GM19043 (cell line): ENCODE measurements around the gene TSPEAR.
"Not testable (repeated sequence)": the region's sequence is repeated elsewhere in the genome, so short reads cannot be mapped to it uniquely, and the experiment has no call there.

Source experiments
- ATAC-seq: cut with Tn5 transposase; IDR thresholded peaks from one replicate; pipeline ENCODE4 v1.9.1; 2021; ENCODE audit warnings: low read depth; ENCODE audit not compliant: unreplicated experiment

The TSPEAR gene

DNA sequence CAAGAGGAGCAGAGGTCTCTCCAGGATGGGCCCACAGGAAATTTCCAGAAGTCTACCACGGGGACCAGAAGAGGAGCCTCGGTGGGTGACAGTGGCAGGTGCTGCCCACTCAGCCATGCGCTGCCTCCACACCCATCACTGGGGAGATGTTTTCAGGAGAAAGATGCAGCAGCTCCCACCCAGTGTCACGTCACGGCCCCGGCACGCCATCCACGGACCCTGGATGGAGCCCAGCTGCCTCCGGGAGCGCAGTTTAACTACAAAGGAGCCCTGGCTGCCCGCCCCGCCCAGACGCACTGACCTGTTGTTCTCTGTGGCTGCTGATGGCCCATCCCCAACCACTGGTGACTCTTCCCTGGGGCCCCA lies 6.8 kb downstream of the TSPEAR start:
- no peak for ATAC-seq

DNA sequence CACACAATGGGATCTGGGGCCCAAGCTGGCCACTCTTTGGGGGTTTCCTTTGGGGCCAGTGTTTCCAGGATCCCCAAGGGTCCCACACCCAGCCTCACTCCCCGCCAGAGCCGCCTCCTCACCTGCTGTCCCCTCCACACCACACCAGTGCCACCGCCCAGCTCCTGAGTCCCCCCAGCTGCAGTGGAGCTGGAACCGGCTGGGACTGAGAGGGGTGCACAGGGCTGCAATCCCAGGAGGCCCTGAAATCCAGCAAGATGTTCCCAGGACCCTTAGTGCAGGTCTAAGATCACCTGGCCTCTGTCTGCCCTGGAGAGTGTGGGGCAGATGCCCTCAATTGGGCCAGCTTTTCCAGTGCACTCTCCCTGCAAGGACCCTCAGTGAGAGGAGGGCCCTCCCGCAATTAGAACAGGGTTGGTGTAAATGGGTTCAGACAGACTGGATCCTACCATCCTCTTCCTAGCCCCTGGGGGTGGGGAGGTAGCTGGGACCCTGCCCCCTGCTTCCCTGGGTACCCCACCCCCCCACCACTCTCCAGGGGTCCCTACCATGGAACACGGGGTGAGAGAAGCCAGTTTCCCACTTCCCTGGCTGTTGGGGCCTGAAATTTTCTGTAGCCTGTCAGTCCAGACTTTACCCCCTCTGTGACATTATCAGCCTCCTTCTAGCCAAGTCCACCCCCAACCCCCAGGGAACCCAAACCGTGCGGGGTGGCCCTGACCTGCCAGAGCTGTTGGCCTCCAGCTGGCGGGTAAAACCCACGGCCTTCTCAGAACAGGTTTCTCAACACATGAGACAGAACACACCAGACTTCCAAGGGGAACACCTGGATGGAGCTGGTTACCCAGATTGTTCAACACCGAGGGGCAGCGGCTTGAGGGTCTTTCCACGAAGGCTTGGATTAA lies 7.4 kb downstream of the TSPEAR start:
- no peak for ATAC-seq

DNA sequence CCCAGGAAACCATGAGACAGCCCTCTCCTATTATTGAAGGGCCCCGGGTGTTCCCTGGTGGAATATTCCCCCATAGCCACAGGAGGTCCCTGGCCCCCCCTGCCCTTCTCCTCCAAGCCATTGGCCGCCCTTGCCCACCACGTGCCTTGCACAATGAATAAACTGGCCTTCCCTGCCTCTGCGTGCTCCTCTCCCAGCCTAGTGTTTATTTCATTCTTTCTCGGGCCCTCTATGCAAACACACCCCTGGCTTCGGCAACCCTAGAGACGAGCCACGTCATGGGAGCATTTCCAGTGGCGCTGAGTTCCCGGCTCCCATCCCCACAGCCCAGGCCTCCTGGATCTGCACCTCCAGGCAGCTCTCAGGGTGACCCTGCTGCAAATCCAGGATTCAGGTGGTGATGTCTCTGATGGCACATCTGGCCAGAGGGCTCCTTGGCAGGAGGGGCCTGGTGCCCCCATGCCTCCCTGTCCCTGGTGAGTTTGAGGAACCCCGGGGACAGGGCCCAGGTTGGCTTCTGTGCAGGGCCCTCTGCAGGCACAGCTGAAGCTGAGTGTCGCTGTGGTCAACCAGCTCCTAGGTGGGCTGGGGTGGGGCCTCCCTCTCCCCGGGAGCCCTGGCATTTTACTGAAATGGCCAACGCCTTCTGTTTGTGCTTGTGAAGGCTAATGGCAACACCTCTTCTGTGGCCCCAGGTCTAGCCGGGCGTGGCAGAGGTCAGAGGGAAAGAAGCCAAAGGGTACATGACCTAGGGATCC lies 8.2 kb downstream of the TSPEAR start:
- ATAC-seq, result no peak

DNA sequence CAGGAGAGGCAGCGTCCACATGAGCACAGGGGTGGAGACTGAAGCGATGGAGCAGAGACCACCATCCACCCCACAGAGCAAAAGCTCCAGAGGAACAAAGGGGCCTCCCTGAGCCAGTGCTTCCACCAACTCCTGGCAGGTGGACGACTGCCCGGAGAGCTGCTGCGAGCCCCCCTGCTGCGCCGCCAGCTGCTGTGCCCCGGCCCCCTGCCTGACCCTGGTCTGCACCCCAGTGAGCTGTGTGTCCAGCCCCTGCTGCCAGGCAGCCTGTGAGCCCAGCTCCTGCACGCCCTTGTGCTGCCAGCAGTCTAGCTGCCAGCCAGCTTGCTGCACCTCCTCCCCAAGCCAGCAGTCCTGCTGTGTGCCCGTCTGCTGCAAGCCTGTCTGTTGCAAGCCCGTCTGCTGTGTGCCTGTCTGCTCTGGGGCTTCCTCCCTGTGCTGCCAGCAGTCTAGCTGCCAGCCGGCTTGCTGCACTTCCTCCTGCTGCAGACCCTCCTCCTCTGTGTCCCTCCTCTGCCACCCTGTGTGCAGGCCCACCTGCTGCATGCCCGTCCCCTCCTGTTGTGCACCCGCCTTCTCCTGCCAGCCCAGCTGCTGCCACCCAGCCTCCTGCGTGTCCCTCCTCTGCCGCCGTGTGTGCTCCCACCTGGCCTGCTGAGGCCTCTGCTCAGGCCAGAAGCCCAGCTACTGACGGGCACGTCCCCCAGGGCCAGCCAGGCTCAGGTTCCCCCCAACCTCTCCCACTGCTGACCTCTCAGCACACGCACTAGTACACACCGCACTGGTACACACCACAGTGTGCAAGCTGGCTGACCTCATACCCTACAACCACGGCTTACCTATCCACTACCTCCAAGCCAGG lies 9.0 kb downstream of the TSPEAR start:
- no peak for ATAC-seq

DNA sequence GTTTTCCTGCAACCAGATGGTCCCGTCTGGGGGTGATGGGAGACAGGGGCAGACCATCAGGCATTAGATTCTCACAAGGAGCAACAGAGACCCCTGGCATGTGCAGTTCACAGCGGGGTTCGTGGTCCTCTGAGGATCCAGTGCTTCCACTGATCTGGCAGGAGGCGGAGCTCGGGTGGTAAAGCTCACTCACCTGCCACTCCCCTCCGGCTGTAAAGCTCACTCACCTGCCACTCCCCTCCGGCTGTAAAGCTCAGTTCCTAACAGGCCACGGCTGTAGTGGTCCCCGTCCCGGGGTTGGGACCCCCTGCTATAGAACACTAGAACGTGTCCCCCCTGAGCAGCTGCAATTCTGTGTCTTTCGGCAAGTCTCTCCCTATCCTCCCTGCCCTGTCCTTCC lies 9.8 kb downstream of the TSPEAR start:
- no peak for ATAC-seq

DNA sequence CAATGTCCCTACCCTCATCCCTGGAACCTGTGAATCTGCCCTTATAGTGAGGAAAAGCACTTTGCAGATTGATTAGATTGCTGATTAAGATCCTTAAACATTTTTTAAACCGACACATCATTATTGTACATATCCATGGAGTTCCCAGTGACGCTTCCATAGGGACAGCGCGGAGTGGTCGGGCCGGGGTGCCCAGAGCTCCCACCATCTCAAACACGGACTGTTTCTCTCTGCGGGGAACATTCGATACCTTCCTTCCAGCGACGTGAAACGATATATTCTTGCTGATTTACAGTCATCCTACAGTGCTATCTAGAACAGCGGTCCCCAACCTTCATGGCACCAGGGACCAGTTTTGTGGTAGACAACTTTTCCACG lies 10.4 kb downstream of the TSPEAR start:
- no peak for ATAC-seq

DNA sequence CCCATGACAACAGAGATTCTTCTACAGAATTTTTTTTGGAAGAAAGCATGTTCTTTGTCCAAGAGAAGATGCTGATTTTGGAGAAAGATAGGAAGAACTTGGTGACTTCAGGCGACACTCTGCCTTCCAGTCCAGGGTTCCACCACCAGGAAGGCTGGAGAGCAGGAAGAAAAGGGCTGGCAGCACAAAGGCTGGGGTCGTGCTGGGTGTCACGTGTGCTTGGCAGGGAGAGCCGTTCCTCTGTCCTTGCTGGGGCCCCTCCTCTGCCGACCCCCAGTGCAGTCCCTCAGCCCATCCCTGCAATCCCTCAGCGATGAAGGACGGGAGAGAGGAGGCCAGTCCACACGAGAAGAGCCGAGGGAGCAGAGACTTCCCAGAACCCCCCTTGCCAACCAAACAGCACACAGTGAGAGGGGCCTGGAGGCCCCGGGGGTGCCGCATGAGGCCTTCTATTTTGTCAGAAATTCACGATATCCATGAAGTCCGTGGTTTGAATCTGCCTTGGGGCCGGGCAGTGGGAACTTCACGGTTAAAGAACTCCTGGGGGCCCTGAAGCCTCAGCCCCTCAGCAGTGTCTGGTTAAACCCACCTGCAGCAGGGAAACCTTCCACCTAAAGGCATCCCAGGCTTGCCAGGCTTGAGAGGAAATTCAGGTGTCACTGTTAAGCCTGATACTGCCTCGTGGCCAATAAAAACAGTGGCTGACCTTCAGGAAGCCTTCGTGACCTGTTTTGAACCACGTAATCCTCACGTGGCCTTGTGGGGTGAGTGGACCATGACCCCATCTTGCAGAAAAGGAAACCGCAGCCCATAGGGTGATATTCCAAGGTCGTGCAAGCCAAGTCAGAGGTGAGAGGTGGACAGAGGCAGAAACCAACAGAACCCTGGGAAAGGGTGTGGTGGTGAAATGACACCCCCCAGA lies 11.0 kb downstream of the TSPEAR start:
- ATAC-seq, result no peak

DNA sequence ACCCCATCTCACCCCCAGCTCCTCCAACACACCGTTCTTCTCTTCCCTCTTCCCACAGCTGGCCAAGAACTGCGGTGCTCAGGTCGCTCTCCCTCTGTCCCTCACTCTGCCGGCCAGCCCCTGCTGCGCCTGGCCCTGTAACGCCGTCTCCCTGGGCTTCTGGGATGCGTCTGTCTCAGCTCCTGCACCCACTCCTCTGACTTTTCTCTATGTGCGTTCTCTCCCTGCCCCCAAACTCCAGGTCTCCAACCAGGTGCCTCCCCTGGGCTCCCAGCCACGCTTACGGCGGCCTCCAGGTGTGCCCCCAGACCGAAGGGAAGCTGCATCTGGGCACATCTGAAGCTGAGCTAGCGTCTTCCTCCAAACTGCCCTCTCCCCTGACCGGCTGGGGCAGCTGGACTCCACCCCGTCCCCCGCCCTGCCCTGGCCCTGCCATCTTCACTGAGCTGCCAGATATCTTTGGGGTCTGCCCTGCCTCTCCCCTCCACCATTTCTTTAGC lies 11.8 kb downstream of the TSPEAR start:
- ATAC-seq, result no peak

DNA sequence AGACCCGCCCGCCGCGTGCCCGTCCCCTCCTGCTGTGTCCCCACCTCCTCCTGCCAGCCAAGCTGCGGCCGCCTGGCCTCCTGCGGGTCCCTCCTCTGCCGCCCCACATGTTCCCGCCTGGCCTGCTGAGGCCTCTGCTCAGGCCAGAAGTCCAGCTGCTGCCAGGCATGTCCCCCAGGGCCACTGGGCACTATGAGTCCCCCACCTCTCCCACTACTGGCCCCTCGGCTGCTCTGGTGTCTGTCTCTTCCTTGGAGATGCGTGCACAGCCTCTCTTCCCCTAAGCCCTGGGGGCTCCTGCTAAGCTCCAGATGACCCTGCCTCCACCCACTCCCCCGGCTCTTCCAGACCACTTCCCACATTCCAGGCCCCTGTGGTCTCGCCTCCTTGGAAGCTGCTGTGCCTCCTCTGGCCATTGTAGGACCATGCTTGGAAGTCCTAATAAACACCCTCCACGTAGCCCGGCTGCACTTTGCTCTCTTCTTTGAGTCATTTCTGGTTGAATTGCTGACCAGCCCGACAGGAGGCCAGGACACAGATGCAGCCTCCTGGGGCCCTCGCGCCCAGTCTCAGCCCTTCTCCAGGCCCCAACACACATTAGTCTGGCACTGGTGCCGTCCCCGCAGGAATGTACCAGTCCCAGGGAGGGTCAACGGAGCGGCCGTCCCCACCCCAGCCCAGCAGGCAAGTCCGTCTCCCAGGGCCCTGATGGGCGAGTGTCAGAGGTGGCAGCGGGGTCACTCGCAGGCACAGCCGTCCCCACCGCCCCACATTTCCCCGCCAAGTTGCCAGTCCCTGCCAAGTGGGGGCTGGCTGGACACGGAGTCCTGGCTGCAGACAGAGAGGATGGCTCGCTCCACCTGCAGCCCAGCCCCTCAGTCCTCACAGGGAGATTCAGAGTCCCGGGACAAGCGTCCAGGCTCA lies 13.3 kb downstream of the TSPEAR start:
- no peak for ATAC-seq

DNA sequence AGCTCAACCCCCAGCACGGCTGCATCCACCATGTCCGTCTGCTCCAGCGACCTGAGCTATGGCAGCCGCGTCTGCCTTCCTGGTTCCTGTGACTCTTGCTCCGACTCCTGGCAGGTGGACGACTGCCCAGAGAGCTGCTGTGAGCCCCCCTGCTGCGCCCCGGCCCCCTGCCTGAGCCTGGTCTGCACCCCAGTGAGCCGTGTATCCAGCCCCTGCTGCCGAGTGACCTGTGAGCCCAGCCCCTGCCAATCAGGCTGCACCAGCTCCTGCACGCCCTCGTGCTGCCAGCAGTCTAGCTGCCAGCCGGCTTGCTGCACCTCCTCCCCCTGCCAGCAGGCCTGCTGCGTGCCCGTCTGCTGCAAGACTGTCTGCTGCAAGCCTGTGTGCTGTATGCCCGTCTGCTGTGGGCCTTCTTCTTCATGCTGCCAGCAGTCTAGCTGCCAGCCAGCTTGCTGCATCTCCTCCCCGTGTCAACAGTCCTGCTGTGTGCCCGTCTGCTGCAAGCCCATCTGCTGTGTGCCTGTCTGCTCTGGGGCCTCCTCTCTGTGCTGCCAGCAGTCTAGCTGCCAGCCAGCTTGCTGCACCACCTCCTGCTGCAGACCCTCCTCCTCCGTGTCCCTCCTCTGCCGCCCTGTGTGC lies 14.1 kb downstream of the TSPEAR start, which contains the start of gene KRTAP10-12:
Gene KRTAP10-12 (plus strand): TSS at position 1 of the 639 bp plus-strand sequence. CDS start 30 bp downstream, at position 31.
- not testable (repeated sequence) for ATAC-seq

DNA sequence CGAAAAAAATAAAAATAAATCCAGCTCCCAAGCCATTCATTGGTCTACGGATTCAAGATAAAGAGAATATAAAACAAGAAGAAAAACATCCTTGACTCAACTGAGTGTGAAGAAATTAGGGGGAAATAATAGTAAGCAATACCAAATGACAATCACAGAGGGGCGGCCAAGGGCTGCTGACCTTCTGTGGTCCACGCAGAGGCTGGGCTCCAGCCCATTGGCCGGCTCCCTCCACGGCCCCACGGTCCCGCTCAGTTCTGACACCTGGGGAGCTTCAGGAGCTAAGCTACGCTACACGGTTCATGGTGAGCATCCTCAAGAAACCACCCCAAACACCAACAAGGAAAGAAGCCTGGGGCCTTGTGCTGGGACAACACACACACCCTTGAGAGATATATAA lies 14.8 kb downstream of the TSPEAR start:
- ATAC-seq, result no peak

DNA sequence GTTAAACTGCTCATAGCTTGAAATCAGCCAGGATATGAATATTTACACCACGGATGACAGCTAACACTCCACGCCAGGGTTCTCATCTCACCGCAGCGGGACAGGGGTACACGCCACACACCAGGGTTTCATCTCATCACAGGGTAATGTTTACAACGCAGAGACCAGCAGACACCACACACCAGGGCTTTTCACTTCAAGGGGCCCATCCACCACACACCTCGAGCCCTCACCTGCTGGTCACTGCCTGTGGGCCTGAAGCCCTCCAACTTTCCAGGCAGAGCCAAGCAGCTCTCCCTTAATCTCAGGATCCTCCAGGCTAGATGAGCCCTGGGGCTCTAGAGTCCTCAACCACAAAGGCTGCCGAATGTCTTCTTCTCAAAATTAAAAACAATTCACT lies 15.7 kb downstream of the TSPEAR start:
- ATAC-seq, result no peak

DNA sequence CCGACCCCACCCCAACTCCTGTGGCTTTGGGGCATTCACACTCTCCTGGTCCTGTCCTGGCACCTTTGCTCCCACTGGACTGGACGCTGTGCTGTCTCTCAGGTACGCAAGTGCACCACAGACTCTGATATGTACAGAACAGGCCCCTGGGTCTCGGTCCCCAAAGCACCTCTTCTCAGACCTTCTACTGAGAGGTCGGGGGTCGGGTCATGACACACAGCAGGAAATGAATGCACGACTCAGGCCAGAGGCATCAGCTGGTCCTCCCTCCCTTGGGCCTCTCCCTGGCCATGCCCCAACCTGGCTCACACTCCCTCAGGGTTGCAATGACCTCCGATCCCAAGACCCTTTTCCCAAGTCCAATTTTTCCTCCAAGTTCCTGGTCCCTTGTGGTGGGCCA lies 16.2 kb downstream of the TSPEAR start:
- no peak for ATAC-seq

DNA sequence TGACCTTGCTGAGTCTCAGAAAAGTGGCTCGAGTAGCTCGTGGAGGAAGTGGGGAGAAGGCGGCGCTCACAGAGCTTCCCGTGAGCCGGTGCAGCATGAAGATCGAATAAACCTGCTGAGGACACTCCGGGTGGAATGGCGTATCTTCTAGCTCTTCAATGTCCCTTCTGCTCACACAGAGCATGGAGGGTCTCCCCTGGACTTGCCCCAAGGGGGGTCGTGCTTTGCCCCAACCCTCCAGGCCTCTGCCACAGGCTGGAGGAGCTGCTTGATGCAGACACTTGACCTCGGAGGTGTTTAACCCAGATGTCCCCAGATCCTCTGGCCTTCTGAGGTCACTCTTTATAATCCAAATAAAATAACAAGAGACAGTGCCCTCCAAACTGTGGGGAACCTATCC lies 16.6 kb downstream of the TSPEAR start:
- no peak for ATAC-seq

DNA sequence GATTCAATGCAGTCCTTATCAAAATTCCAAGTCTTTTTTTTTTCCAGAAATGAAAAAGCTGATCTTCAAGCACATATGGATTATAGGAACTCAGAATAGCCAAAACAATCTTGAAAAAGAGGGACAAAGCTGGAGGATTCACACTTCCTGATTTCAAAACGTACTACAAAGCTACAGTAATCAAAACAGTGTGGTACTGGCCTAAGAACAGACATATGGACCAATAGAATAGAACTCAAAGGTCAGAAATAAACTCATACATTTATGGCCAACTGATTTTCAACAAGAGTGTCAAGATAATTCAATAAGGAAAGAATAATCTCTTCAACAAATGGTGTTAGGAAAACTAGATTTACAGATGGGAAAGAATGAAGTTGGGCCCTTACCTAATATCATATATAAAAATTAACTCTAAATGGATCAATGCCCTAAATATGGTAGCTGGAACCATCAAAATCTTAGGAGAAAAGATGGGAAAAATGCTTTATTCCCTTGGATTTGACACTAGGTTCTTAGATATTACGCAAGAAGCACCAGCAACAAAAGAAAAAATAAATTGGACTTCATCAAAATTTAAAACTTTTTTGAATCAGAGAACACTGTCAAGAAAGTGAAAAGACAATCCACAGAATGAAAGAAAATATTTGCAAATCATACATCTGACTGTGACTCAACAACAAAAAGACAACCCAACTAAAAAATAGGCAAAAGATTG lies 18.4 kb downstream of the TSPEAR start:
- no peak for ATAC-seq

DNA sequence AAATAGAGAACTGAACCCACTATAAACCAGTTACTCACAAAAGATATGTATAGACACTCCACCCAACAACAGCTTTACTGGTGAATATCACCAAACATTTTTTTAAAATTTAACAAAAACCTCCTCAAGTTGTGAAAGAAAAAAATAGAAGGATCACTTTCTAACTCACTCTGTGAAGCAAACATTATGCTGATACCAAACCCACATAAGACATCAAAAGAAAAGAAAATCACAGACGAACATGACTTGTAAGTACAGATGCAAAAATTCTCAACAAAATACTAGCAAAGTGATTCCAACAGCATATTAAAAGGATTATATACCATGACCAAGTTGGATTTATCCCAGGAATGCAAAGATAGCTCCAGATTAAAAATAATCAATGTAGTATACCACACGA lies 19.7 kb downstream of the TSPEAR start:
- ATAC-seq, result no peak

DNA sequence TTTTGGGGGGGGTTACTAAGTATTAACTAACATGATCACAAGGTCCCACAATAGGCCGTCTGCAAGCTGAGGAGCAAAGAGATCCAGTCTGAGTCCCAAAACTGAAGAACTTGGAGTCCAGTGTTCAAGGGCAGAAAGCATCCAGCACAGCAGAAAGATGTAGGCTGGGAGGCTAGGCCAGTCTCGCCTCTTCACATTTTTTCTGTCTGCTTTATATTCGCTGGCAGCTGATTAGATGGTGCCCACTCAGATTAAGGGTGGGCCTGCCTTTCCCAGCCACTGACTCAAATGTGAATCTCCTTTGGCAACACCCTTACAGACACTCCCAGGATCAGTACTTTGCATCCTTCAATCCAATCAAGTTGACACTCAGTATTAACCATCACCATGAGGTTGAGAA lies 21.6 kb downstream of the TSPEAR start:
- not testable (repeated sequence) for ATAC-seq

DNA sequence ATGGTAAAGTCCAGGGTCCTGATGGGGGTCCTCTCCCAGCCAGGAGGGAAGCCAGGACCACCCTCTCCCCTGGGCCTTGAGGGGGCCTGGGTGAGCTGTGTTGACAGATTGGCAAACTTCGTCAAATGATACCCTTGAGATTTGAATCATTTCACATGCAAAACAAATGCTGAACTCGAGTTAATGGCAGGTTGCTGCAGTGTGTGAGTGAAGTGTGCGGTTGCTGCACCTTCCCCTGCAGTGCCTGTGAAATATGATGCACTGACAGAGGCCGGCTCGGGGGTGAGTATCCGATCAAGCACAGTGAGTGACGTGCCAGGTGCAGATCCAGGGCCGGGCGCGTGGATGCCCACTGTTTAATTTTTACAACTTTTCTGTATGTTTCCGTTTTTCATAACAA lies 23.7 kb downstream of the TSPEAR start:
- ATAC-seq, result no peak
